ENCODE data around the gene GBP4.

DNA sequence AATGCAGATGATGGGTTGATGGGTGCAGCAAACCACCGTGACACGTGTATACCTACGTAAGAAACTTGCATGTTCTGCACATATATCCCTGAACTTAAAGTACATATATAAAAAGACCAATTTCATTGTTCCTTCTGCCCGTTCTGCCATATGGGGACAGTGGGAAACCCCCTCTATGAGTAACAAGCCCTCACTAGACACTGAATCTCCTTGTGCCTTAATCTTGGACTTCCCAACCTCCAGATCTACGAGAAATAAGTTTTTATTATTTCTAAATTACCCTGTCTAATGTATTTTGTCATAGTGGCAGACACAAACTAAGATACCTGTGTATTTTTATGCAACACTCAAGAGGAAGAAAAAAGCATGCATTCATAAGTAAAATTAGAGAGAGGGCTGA is 32.9 kb downstream of the GBP4 start:
- TF ChIP-seq ZEB2 (tag by site-specific recombination; IDR thresholded peaks at IDR 0.05) (no peak), ZNF311 (tag by site-specific recombination; IDR thresholded peaks at IDR 0.05; ENCODE audit: borderline replicate concordance) (no peak), ZNF266 (tag by site-specific recombination; IDR thresholded peaks at IDR 0.05; ENCODE audit: low read depth) (no peak), BCL11B (tag by site-specific recombination; IDR thresholded peaks at IDR 0.05; ENCODE audit: low read depth) (no peak), HOXA7 (CRISPR knock-in tag; IDR thresholded peaks at IDR 0.05; ENCODE audit: borderline replicate concordance) (no peak), ZNF585B (tag by site-specific recombination; IDR thresholded peaks at IDR 0.05) (no peak), ZNF274 (IDR thresholded peaks at IDR 0.05; ENCODE audit: low read length) (no peak), ZNF274 (tag by site-specific recombination; IDR thresholded peaks at IDR 0.05; ENCODE audit: borderline replicate concordance) (no peak), SETDB1 (IDR thresholded peaks at IDR 0.05; ENCODE audit: insufficient read length, low read length) (no peak), ZNF350 (tag by site-specific recombination; IDR thresholded peaks at IDR 0.05) (no peak), ZNF24 (tag by site-specific recombination; IDR thresholded peaks at IDR 0.05) (no peak)
- TF ChIP-seq, protein P1, sequence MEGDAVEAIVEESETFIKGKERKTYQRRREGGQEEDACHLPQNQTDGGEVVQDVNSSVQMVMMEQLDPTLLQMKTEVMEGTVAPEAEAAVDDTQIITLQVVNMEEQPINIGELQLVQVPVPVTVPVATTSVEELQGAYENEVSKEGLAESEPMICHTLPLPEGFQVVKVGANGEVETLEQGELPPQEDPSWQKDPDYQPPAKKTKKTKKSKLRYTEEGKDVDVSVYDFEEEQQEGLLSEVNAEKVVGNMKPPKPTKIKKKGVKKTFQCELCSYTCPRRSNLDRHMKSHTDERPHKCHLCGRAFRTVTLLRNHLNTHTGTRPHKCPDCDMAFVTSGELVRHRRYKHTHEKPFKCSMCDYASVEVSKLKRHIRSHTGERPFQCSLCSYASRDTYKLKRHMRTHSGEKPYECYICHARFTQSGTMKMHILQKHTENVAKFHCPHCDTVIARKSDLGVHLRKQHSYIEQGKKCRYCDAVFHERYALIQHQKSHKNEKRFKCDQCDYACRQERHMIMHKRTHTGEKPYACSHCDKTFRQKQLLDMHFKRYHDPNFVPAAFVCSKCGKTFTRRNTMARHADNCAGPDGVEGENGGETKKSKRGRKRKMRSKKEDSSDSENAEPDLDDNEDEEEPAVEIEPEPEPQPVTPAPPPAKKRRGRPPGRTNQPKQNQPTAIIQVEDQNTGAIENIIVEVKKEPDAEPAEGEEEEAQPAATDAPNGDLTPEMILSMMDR (tag by site-specific recombination; IDR thresholded peaks at IDR 0.05) = no peak
- TF ChIP-seq, protein P2, sequence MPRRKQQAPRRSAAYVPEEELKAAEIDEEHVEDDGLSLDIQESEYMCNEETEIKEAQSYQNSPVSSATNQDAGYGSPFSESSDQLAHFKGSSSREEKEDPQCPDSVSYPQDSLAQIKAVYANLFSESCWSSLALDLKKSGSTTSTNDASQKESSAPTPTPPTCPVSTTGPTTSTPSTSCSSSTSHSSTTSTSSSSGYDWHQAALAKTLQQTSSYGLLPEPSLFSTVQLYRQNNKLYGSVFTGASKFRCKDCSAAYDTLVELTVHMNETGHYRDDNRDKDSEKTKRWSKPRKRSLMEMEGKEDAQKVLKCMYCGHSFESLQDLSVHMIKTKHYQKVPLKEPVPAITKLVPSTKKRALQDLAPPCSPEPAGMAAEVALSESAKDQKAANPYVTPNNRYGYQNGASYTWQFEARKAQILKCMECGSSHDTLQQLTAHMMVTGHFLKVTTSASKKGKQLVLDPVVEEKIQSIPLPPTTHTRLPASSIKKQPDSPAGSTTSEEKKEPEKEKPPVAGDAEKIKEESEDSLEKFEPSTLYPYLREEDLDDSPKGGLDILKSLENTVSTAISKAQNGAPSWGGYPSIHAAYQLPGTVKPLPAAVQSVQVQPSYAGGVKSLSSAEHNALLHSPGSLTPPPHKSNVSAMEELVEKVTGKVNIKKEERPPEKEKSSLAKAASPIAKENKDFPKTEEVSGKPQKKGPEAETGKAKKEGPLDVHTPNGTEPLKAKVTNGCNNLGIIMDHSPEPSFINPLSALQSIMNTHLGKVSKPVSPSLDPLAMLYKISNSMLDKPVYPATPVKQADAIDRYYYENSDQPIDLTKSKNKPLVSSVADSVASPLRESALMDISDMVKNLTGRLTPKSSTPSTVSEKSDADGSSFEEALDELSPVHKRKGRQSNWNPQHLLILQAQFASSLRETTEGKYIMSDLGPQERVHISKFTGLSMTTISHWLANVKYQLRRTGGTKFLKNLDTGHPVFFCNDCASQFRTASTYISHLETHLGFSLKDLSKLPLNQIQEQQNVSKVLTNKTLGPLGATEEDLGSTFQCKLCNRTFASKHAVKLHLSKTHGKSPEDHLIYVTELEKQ (tag by site-specific recombination; IDR thresholded peaks at IDR 0.05; ENCODE audit: borderline replicate concordance) = no peak
- TF ChIP-seq, protein P3, sequence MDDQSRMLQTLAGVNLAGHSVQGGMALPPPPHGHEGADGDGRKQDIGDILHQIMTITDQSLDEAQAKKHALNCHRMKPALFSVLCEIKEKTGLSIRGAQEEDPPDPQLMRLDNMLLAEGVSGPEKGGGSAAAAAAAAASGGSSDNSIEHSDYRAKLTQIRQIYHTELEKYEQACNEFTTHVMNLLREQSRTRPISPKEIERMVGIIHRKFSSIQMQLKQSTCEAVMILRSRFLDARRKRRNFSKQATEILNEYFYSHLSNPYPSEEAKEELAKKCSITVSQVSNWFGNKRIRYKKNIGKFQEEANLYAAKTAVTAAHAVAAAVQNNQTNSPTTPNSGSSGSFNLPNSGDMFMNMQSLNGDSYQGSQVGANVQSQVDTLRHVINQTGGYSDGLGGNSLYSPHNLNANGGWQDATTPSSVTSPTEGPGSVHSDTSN (CRISPR knock-in tag; IDR thresholded peaks at IDR 0.05) = no peak
- TF ChIP-seq, protein P4, sequence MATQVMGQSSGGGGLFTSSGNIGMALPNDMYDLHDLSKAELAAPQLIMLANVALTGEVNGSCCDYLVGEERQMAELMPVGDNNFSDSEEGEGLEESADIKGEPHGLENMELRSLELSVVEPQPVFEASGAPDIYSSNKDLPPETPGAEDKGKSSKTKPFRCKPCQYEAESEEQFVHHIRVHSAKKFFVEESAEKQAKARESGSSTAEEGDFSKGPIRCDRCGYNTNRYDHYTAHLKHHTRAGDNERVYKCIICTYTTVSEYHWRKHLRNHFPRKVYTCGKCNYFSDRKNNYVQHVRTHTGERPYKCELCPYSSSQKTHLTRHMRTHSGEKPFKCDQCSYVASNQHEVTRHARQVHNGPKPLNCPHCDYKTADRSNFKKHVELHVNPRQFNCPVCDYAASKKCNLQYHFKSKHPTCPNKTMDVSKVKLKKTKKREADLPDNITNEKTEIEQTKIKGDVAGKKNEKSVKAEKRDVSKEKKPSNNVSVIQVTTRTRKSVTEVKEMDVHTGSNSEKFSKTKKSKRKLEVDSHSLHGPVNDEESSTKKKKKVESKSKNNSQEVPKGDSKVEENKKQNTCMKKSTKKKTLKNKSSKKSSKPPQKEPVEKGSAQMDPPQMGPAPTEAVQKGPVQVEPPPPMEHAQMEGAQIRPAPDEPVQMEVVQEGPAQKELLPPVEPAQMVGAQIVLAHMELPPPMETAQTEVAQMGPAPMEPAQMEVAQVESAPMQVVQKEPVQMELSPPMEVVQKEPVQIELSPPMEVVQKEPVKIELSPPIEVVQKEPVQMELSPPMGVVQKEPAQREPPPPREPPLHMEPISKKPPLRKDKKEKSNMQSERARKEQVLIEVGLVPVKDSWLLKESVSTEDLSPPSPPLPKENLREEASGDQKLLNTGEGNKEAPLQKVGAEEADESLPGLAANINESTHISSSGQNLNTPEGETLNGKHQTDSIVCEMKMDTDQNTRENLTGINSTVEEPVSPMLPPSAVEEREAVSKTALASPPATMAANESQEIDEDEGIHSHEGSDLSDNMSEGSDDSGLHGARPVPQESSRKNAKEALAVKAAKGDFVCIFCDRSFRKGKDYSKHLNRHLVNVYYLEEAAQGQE (tag by site-specific recombination; IDR thresholded peaks at IDR 0.05) = no peak
